Stimulated activated CD4-positive, alpha-beta T cell treated with anti-CD3 and anti-CD28 coated beads, Interleukin-2, amount 100 ng/mL, for 4 hours (primary cell): Measurements from ENCODE around the gene POLD1.

Experiments
- DNase-seq: peaks from one replicate; pipeline ENCODE4 v3.0.0-alpha.2; 2020; ENCODE audit warnings: low read depth

POLD1 gene

DNA sequence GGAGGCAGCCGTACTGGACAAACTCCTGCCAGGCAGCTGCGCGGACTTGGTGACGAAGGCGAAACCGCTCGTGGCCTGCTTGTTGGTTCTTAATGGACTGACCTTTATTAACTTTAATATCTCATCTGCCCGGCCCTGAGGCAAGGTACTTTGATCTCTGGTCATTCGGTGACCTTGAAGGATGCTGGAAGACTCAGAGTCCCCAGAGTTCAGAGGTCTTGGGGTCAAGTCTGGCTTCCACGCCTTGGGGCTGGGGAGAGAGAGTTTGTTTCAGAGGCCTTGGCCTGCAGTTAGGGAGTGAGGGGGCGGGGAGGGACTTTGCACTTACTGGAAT, 82.5 kb downstream of the POLD1 start:
- no peak for DNase-seq

DNA sequence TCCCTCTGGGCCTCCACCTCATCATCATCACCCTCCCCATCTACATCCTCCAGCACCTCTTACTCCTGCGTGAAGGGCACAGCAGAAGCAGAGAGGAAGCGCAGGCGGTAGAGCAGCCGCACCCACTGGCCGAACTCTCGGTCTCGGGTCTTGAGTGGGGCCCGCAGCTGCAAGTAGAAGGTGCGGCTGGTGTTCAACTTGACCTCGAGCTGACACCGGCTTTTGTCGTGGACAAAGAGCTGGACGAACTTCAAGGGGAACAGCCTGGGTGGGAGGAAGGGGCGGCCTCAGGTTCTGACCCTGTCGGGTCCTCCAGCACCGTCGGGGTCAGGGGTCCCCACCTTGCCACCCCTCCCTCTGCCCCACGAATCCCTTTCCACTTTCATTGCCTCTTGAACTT, 83.4 kb downstream of the POLD1 start:
- DNase-seq: no peak
